H1 (cell line): ENCODE results near the gene EIF1B. TPM values are rescaled to one million over a fixed set of nuclear protein-coding genes. Genes with fewer than 3 reads are reported as not detected.

Experiments
- CTCF ChIA-PET: fragments of 300-600 bp; sonication (Branson Sonifier 250); formaldehyde crosslinking; loops from one replicate; lab custom pipeline; 2021; ENCODE audit not compliant: partially characterized antibody; lab: Charles Lee
- POLR2A ChIA-PET: fragments of 300-600 bp; sonication (Branson Sonifier 250); formaldehyde crosslinking; loops from one replicate; lab custom pipeline; 2021; ENCODE audit warnings: inconsistent platforms; ENCODE audit not compliant: partially characterized antibody; lab: Charles Lee
- DNase-seq, 2 experiments: peaks; one replicate each; pipeline versions ENCODE4 v3.0.0 to v3.0.0-alpha.2; 2010 to 2022; ENCODE audit warnings: low spot score in 2 of 2, low read depth in 1 of 2, mixed read lengths in 1 of 2
- FAIRE-seq: peaks from 2 replicates; lab custom pipeline; 2011; peaks lifted over from hg19 to GRCh38; lab: Jason Lieb, UNC
- H2AFZ ChIP-seq: 2 replicates; pipeline ENCODE4 v1.8.1; 2012; ENCODE audit warnings: low read length, inconsistent platforms
- H2AK5ac ChIP-seq: 2 replicates; pipeline ENCODE4 v1.6.1; 2013; ENCODE audit warnings: low read depth, low read length
- H2BK120ac ChIP-seq: replicated peaks from 2 replicates; pipeline ENCODE3; 2013; ENCODE audit warnings: low read depth, low read length, inconsistent platforms
- H2BK12ac ChIP-seq: 2 replicates; pipeline ENCODE4 v1.6.1; 2013; ENCODE audit warnings: low read depth, low read length
- H2BK15ac ChIP-seq: 2 replicates; pipeline ENCODE4 v1.6.1; 2013; ENCODE audit warnings: low read length
- H2BK20ac ChIP-seq: 2 replicates; pipeline ENCODE4 v1.6.1; 2013; ENCODE audit warnings: low read length
- H2BK5ac ChIP-seq: 2 replicates; pipeline ENCODE4 v1.6.1; 2013; ENCODE audit warnings: low read depth, low read length
- H3K14ac ChIP-seq: 2 replicates; pipeline ENCODE4 v1.6.1; 2013; ENCODE audit warnings: inconsistent platforms; ENCODE audit not compliant: insufficient read length
- H3K18ac ChIP-seq: 2 replicates; pipeline ENCODE4 v1.6.1; 2013; ENCODE audit warnings: low read length; ENCODE audit errors: extremely low read depth
- H3K23ac ChIP-seq: 2 replicates; pipeline ENCODE4 v1.6.1; 2013; ENCODE audit warnings: inconsistent platforms; ENCODE audit not compliant: insufficient read length
- H3K23me2 ChIP-seq: 2 replicates; pipeline ENCODE4 v1.6.1; 2013; ENCODE audit warnings: low read depth, low read length
- H3K27ac ChIP-seq: 2 replicates; pipeline ENCODE4 v1.6.1; 2011; ENCODE audit warnings: low read depth, low read length, inconsistent platforms
- H3K27me3 ChIP-seq, 4 experiments: replicated peaks in 1 of 4; 1 replicate in 1 of 4; 2 replicates in 3 of 4; pipeline versions ENCODE4 v1.6.1 to v1.8.1; 2011 to 2013; ENCODE audit warnings: low read length in 3 of 4, mild to moderate bottlenecking in 3 of 4, inconsistent platforms in 2 of 4, mixed read lengths in 2 of 4, moderate library complexity in 1 of 4; ENCODE audit not compliant: control insufficient read depth in 3 of 4, insufficient read depth in 3 of 4; ENCODE audit errors: extremely low read depth in 1 of 4
- H3K36me3 ChIP-seq, 4 experiments: 2 replicates each; pipeline versions ENCODE4 v1.6.1 to v1.8.1; 2011 to 2013; ENCODE audit warnings: mild to moderate bottlenecking in 4 of 4, low read length in 3 of 4, moderate library complexity in 2 of 4, control low read depth in 1 of 4, inconsistent platforms in 1 of 4; ENCODE audit not compliant: insufficient read depth in 4 of 4, control insufficient read depth in 2 of 4
- H3K4ac ChIP-seq: replicated peaks from 2 replicates; pipeline ENCODE3; 2013; ENCODE audit warnings: low read length, low read depth, mixed read lengths, inconsistent platforms; ENCODE audit not compliant: insufficient read length
- H3K4me1 ChIP-seq, 4 experiments: replicated peaks in 1 of 4; 1 replicate in 1 of 4; 2 replicates in 3 of 4; pipeline versions ENCODE4 v1.6.1 to v1.8.1; 2011 to 2013; ENCODE audit warnings: low read length in 3 of 4, inconsistent platforms in 2 of 4, mixed read lengths in 1 of 4; ENCODE audit not compliant: insufficient read depth in 4 of 4, control insufficient read depth in 3 of 4
- H3K4me2 ChIP-seq, 2 experiments: 2 replicates each; pipeline versions ENCODE4 v1.6.1 to v1.8.1; 2011 to 2013; ENCODE audit warnings: low read depth in 2 of 2, low read length in 2 of 2, control low read depth in 1 of 2, inconsistent platforms in 1 of 2, mild to moderate bottlenecking in 1 of 2; ENCODE audit not compliant: insufficient read depth in 1 of 2
- H3K4me3 ChIP-seq, 4 experiments: fragments of 200-600, 300-600 bp in 1 of 4; sonication (generic), shearing (Covaris generic), sonication (Bioruptor Twin) in 1 of 4; 2 replicates each; pipeline versions ENCODE4 v1.5.1 to v1.8.1; 2011 to 2016; ENCODE audit warnings: low read length in 4 of 4, low read depth in 3 of 4, control low read depth in 2 of 4, inconsistent platforms in 2 of 4, mild to moderate bottlenecking in 2 of 4, mixed read lengths in 1 of 4, moderate library complexity in 1 of 4; ENCODE audit not compliant: insufficient read depth in 2 of 4; ENCODE audit errors: extremely low read depth in 1 of 4
- H3K56ac ChIP-seq: replicated peaks from 2 replicates; pipeline ENCODE3; 2013; ENCODE audit warnings: low read depth, mild to moderate bottlenecking, mixed read lengths, low read length, inconsistent platforms; ENCODE audit not compliant: insufficient read length
- H3K79me1 ChIP-seq: 2 replicates; pipeline ENCODE4 v1.6.1; 2013; ENCODE audit warnings: low read depth, low read length, control low read depth
- H3K79me2 ChIP-seq, 2 experiments: 2 replicates each; pipeline versions ENCODE4 v1.6.1 to v1.8.1; 2012 to 2013; ENCODE audit warnings: low read length in 2 of 2, mild to moderate bottlenecking in 2 of 2, inconsistent platforms in 1 of 2; ENCODE audit not compliant: insufficient read depth in 2 of 2, control insufficient read depth in 1 of 2
- H3K9ac ChIP-seq, 4 experiments: replicated peaks in 1 of 4; 1 replicate in 1 of 4; 2 replicates in 3 of 4; pipeline versions ENCODE4 v1.6.1 to v1.8.1; 2011 to 2013; ENCODE audit warnings: low read depth in 3 of 4, low read length in 3 of 4, control low read depth in 2 of 4, mild to moderate bottlenecking in 2 of 4, moderate library complexity in 2 of 4, inconsistent platforms in 1 of 4; ENCODE audit errors: extremely low read depth in 1 of 4
- H3K9me3 ChIP-seq, 2 experiments: 2 replicates each; pipeline versions ENCODE4 v1.6.1 to v1.8.1; 2012 to 2013; ENCODE audit warnings: mild to moderate bottlenecking in 2 of 2, moderate library complexity in 2 of 2, control low read depth in 1 of 2, inconsistent platforms in 1 of 2, low read depth in 1 of 2, low read length in 1 of 2, mixed read lengths in 1 of 2; ENCODE audit not compliant: insufficient read depth in 2 of 2
- H4K20me1 ChIP-seq, 2 experiments: replicated peaks in 1 of 2; 2 replicates each; pipeline versions ENCODE3 to v1.8.1; 2011 to 2013; ENCODE audit warnings: inconsistent platforms in 2 of 2, low read length in 2 of 2, mild to moderate bottlenecking in 1 of 2; ENCODE audit not compliant: insufficient read depth in 2 of 2, control insufficient read depth in 1 of 2
- H4K5ac ChIP-seq: 2 replicates; pipeline ENCODE4 v1.6.1; 2013; ENCODE audit warnings: low read length, low read depth, mixed read lengths, inconsistent platforms; ENCODE audit not compliant: insufficient read length
- H4K8ac ChIP-seq: 2 replicates; pipeline ENCODE4 v1.8.0; 2013; ENCODE audit warnings: mild to moderate bottlenecking, moderate library complexity, low read length, inconsistent platforms; ENCODE audit not compliant: insufficient read depth; ENCODE audit errors: extremely low read depth
- H4K91ac ChIP-seq: replicated peaks from 2 replicates; pipeline ENCODE3; 2013; ENCODE audit warnings: low read length, mixed read lengths, inconsistent platforms; ENCODE audit not compliant: insufficient read length
- BACH1 ChIP-seq: IDR thresholded peaks from 2 replicates; pipeline ENCODE4 v1.6.1; 2012; ENCODE audit warnings: low read length, improper control_type of control experiment
- BRCA1 ChIP-seq: IDR thresholded peaks from 2 replicates; pipeline ENCODE4 v1.6.1; 2012; ENCODE audit warnings: low read depth, low read length, improper control_type of control experiment
- JUND ChIP-seq: IDR thresholded peaks from 2 replicates; pipeline ENCODE4 v1.6.1; 2011; ENCODE audit warnings: mild to moderate bottlenecking, improper control_type of control experiment, low read length
- POLR2AphosphoS5 ChIP-seq: IDR thresholded peaks from 2 replicates; pipeline ENCODE4 v1.6.1; 2011; ENCODE audit warnings: low read depth, low read length
- RXRA ChIP-seq: IDR thresholded peaks from 2 replicates; pipeline ENCODE4 v1.6.1; 2011; ENCODE audit warnings: low read depth, mild to moderate bottlenecking, low read length, moderate library complexity; ENCODE audit not compliant: insufficient read depth
- USF2 ChIP-seq: IDR thresholded peaks from 2 replicates; pipeline ENCODE4 v1.6.1; 2011; ENCODE audit warnings: low read length, improper control_type of control experiment
- YY1 ChIP-seq: IDR thresholded peaks from 2 replicates; pipeline ENCODE4 v1.6.1; 2011; ENCODE audit warnings: low read depth, mild to moderate bottlenecking, low read length
- ZNF274 ChIP-seq: IDR thresholded peaks from 2 replicates; pipeline ENCODE4 v1.7.0; 2012; ENCODE audit warnings: low read length, borderline replicate concordance; ENCODE audit errors: extremely low read depth
- WGBS, 2 experiments: shearing (Covaris generic) in 1 of 2; methylation state at CpG; one replicate each; pipeline versions ENCODE4 v1.1.6 to v1.1.7; 2013 to 2015; ENCODE audit warnings: low lambda C conversion rate in 2 of 2, mixed read lengths in 2 of 2, inconsistent platforms in 1 of 2, low coverage in 1 of 2, missing lambda C conversion rate in 1 of 2; ENCODE audit not compliant: insufficient replicate concordance in 2 of 2, insufficient coverage in 1 of 2, insufficient read length in 1 of 2; ENCODE audit errors: extremely low coverage in 1 of 2, missing lambda C conversion rate in 1 of 2; 5-methylcytosine and 5-hydroxymethylcytosine counted together
- polyA plus RNA-seq, 7 experiments: library from polyadenylated mRNA; depleted of rRNA in 3 of 7; stranded (reverse) in 5 of 7; unstranded in 2 of 7; fragments of >200 nt in 5 of 7; fragments of 200-250 nt in 2 of 7; gene quantifications; 1 replicate in 5 of 7; 2 replicates in 1 of 7; 4 replicates in 1 of 7; pipeline versions ENCODE4 v1.2.1 to v1.2.3, GENCODE V29; 2011 to 2013; ENCODE audit warnings: missing spikeins in 2 of 7, mixed read lengths in 2 of 7
- total RNA-seq: library from RNA; stranded (reverse); fragmentation: NEBNext Ultra II Directional; extraction: Animal tissue kit (Norgen Biotek cat#: 25700); gene quantifications from 2 replicates; pipeline ENCODE4 v1.2.1, GENCODE V29; 2021

Gene EIF1B
- total and polyA plus RNA-seq, 2 of the 8 experiments (the other 6 are each of a cell fraction or from before 2014, with no cell fraction given) = 42.4 to 115 TPM

DNA sequence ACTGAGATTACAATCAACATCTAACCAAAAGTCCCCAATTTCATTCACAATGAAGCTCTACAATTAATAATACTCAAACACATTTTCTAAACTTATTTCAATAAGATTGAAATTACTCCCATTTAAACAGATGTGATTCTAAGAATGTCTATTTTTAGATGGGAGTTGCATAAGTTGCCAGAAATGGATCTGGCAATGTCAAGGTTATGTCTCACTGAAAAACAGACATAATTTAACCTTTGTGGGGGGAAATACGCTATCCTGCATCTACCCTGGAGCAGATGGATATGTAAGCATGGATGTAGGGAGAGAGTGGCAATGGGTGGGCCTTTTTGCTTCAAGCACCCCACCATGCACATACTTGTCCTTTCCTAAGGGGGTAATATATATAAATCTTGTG, 6.7 kb upstream of the EIF1B start:
- no peak overlapping the region for H3K14ac ChIP-seq
- no peaks in the 10 kb centered on the region for H3K79me2 ChIP-seq
- POLR2A ChIA-PET = no interaction called here
- TF ChIP-seq POLR2AphosphoS5 (no peak), BACH1 (no peak), RXRA (no peak), BRCA1 (no peak), JUND (no peak), USF2 (no peak), ZNF274 (no peak), YY1 (no peak)
- TF ChIP-seq, all 59 proteins: peak for 0
- no peak overlapping the region for H2AFZ ChIP-seq
- no peak overlapping the region for H3K4me2 ChIP-seq
- H2BK12ac ChIP-seq = no peak overlapping the region
- no peak overlapping the region for H3K56ac ChIP-seq
- 73% methylated on average over 1 of the region's 1 CpG; no CpG with 5 or more reads in 1 of the 2 experiments for WGBS, 2 experiments
- H3K27me3 ChIP-seq = no peaks in the 10 kb centered on the region
- no peak overlapping the region for H3K18ac ChIP-seq
- no peaks in the 10 kb centered on the region for H3K79me1 ChIP-seq
- no peak for FAIRE-seq
- no peak overlapping the region for H3K4ac ChIP-seq
- no peaks in the 10 kb centered on the region for H3K9me3 ChIP-seq
- no peak overlapping the region for H4K91ac ChIP-seq
- H3K36me3 ChIP-seq = no peaks in the 10 kb centered on the region
- DNase-seq = no peak
- no peak overlapping the region for H2BK5ac ChIP-seq
- H3K4me1 ChIP-seq = no peaks in the 10 kb centered on the region
- no peak overlapping the region for H3K23ac ChIP-seq
- H4K20me1 ChIP-seq = no peaks in the 10 kb centered on the region
- CTCF ChIA-PET = interaction anchor here (0.6 to 16.5 kb wide), 2 partner anchors 110 to 726 kb away, joined by 3 to 290 read pairs; no protein-coding TSS in a partner anchor
- H3K27ac ChIP-seq = no peak overlapping the region
- no peak overlapping the region for H4K5ac ChIP-seq
- H3K4me3 ChIP-seq = no peak overlapping the region
- no peak overlapping the region for H4K8ac ChIP-seq
- H2BK20ac ChIP-seq = no peak overlapping the region
- H2BK15ac ChIP-seq = no peak overlapping the region
- H3K9ac ChIP-seq = no peak overlapping the region
- no peak overlapping the region for H2AK5ac ChIP-seq
- no peak overlapping the region for H2BK120ac ChIP-seq
- H3K23me2 ChIP-seq = no peaks in the 10 kb centered on the region
